IMR-90 (cell line): Measurements from ENCODE around the gene KXD1.

ENCODE experiments used
- CTCF ChIP-seq: conservative IDR thresholded peaks from 2 replicates; pipeline ENCODE4 v1.5.1; 2012; ENCODE audit warnings: mild to moderate bottlenecking, low read depth, low read length, improper control_type of control experiment
- ELK1 ChIP-seq: fragments of 150-350 bp; IDR thresholded peaks from 2 replicates; pipeline ENCODE4 v1.6.1; 2016; ENCODE audit warnings: low read depth, mild to moderate bottlenecking, low read length, moderate library complexity, borderline replicate concordance
- FOS ChIP-seq: fragments of 150-350 bp; IDR thresholded peaks from 2 replicates; pipeline ENCODE4 v1.6.1; 2016; ENCODE audit warnings: low read depth, low read length
- MAZ ChIP-seq: IDR thresholded peaks from 2 replicates; pipeline ENCODE4 v1.6.1; 2012; ENCODE audit warnings: low read depth, mild to moderate bottlenecking, low read length, improper control_type of control experiment, moderate library complexity, borderline replicate concordance
- MXI1 ChIP-seq: IDR thresholded peaks from 2 replicates; pipeline ENCODE4 v1.6.1; 2012; ENCODE audit warnings: low read depth, mild to moderate bottlenecking, low read length, moderate library complexity, borderline replicate concordance
- POLR2A ChIP-seq: IDR thresholded peaks from 2 replicates; pipeline ENCODE4 v1.6.1; 2012; ENCODE audit warnings: mild to moderate bottlenecking, low read depth, low read length
- RAD21 ChIP-seq: IDR thresholded peaks from 2 replicates; pipeline ENCODE4 v1.6.1; 2012; ENCODE audit warnings: low read length, improper control_type of control experiment
- RFX5 ChIP-seq: IDR thresholded peaks from 2 replicates; pipeline ENCODE4 v1.8.0; 2012; ENCODE audit warnings: low read depth, mild to moderate bottlenecking, low read length, moderate library complexity

GRCh38 chr19:18616023-18616422, 58.4 kb downstream of the KXD1 start:
- TF ChIP-seq CTCF (no peak), POLR2A (no peak), RFX5 (no peak), RAD21 (no peak), MAZ (no peak), ELK1 (no peak), FOS (no peak), MXI1 (no peak)
